ENCODE data around the gene ZNF750. TPM values are rescaled to one million over a fixed set of nuclear protein-coding genes. Genes with fewer than 3 reads are reported as not detected.

The ZNF750 gene
- total and polyA plus RNA-seq, 10 of the 15 experiments (the other 5 are each of a cell fraction or from before 2014, with no cell fraction given) = 0.06 TPM; not detected in 9

DNA sequence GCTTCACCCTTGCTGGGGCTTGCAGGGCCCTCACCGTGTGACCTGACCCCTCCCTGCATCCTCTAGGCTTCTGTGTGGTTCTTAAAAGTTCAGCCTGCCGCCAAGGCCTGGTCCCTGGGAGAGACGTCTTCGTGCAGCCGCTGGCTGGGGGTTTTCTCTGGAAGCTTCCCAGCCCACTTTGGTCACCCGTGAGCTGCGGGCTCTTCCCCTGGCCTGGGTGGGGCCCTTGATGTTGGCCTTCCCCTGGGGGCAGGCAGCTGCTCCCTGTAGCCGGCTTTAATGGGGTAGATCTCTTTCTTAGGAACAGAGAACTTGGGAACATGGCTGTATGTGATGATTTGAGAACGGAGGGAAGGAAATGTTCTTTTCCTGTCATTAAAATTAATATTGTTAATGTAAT is 32.7 kb downstream of the ZNF750 start:
- no peaks in the 10 kb centered on the region for H3K27me3 ChIP-seq (replicated peaks in 1 of 2; ENCODE audit: control insufficient read depth in 2 of 2, insufficient read depth in 2 of 2, low read length in 1 of 2)
- H3K79me2 ChIP-seq (ENCODE audit: control insufficient read depth, insufficient read depth, low read length) = no peaks in the 10 kb centered on the region
- WGBS (ENCODE audit: insufficient coverage, insufficient replicate concordance, low lambda C conversion rate, missing lambda C conversion rate) = 84% methylated on average over 9 of the region's 9 CpGs
- intact Hi-C loops (cut with micrococcal nuclease; ENCODE audit: unreplicated experiment) (no loop called here), in situ Hi-C loops (cut with MboI) (no loop called here)
- no peaks in the 10 kb centered on the region for H3K4me1 ChIP-seq (ENCODE audit: control insufficient read depth, insufficient read depth, low read length)
- ChIA-PET RAD21 (ENCODE audit: unreplicated experiment) (no interaction called here), SMC1A (ENCODE audit: uncharacterized antibody, unreplicated experiment) (no interaction called here), CTCF (no interaction called here), POLR2A (no interaction called here)
- no peak for FAIRE-seq
- DNase-seq (ENCODE audit: low read depth, low spot score) = no peak
- H3K9me3 ChIP-seq (replicated peaks; ENCODE audit: control insufficient read depth, insufficient read depth, low read length) = no peaks in the 10 kb centered on the region
- H3K36me3 ChIP-seq (ENCODE audit: control insufficient read depth in 2 of 2, insufficient read depth in 2 of 2, low read length in 1 of 2) = peaks cover 0 to 4% of the 10 kb centered on the region in 2 experiments; a peak in 2 of 4 replicates
- H3K27ac ChIP-seq (ENCODE audit: control insufficient read depth, insufficient read depth) = no peak overlapping the region
- no peak for ATAC-seq
- no peak overlapping the region for H2AFZ ChIP-seq (ENCODE audit: control insufficient read depth, low read depth, low read length)
- no peaks in the 10 kb centered on the region for H4K20me1 ChIP-seq (ENCODE audit: control insufficient read depth, insufficient read depth)
- H3K4me2 ChIP-seq (ENCODE audit: control insufficient read depth, insufficient read depth) = no peak overlapping the region
- TF ChIP-seq JUNB (IDR thresholded peaks at IDR 0.05) = no peak
- no peak for TF ChIP-seq NFXL1 (IDR thresholded peaks at IDR 0.05; ENCODE audit: borderline replicate concordance)
- TF ChIP-seq FOXK2 (IDR thresholded peaks at IDR 0.05) = no peak
- no peak for TF ChIP-seq BHLHE40 (IDR thresholded peaks at IDR 0.05; ENCODE audit: borderline replicate concordance in 1 of 2, low read depth in 2 of 2, low read length in 1 of 2)
- TF ChIP-seq, protein P1, sequence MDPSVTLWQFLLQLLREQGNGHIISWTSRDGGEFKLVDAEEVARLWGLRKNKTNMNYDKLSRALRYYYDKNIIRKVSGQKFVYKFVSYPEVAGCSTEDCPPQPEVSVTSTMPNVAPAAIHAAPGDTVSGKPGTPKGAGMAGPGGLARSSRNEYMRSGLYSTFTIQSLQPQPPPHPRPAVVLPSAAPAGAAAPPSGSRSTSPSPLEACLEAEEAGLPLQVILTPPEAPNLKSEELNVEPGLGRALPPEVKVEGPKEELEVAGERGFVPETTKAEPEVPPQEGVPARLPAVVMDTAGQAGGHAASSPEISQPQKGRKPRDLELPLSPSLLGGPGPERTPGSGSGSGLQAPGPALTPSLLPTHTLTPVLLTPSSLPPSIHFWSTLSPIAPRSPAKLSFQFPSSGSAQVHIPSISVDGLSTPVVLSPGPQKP (IDR thresholded peaks at IDR 0.05; ENCODE audit: low read depth, low read length) = no peak
- TF ChIP-seq RAD51 (IDR thresholded peaks at IDR 0.05) = no peak
- TF ChIP-seq MXI1 (IDR thresholded peaks at IDR 0.05; ENCODE audit: low read depth, low read length) = no peak
- no peak overlapping the region for H3K4me3 ChIP-seq
- BruUV-seq (replicated peaks) = no TSS peak
- H3K9ac ChIP-seq (ENCODE audit: control insufficient read depth, insufficient read depth, low read length) = no peak overlapping the region

DNA sequence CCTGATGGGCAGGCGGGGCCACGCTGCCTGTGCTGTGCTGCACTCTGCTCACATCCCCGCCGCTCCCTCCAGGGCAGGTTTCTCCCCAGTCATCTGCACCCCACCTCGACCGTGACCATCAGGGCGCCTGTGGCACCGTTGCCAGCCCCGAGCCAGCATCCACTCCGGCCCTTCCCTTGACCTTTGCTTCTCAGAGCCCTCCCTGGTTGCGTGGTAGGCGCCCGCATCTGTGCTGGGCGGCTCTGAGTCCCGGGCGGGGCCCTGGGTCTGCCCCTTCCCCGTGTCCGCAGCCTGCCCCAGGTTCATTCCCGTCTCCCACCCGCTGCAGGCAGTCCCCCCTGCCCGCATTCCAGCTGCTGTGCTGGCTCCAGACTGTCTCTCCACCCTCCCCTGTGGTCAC is 33.2 kb downstream of the ZNF750 start:
- intact Hi-C loops (cut with micrococcal nuclease; ENCODE audit: unreplicated experiment) = no loop called here
- Histone ChIP-seq H3K36me3 (ENCODE audit: control insufficient read depth in 2 of 2, insufficient read depth in 2 of 2, low read length in 1 of 2) (peaks cover 0 to 5% of the 10 kb centered on the region in 2 experiments; a peak in 2 of 4 replicates), H3K9me3 (replicated peaks; ENCODE audit: control insufficient read depth, insufficient read depth, low read length) (no peaks in the 10 kb centered on the region), H3K27ac (ENCODE audit: control insufficient read depth, insufficient read depth) (no peak overlapping the region), H4K20me1 (ENCODE audit: control insufficient read depth, insufficient read depth) (no peaks in the 10 kb centered on the region), H3K4me1 (ENCODE audit: control insufficient read depth, insufficient read depth, low read length) (no peaks in the 10 kb centered on the region), H3K4me3 (no peak overlapping the region), H2AFZ (ENCODE audit: control insufficient read depth, low read depth, low read length) (no peak overlapping the region), H3K27me3 (replicated peaks in 1 of 2; ENCODE audit: control insufficient read depth in 2 of 2, insufficient read depth in 2 of 2, low read length in 1 of 2) (no peaks in the 10 kb centered on the region), H3K4me2 (ENCODE audit: control insufficient read depth, insufficient read depth) (no peak overlapping the region), H3K9ac (ENCODE audit: control insufficient read depth, insufficient read depth, low read length) (no peak overlapping the region), H3K79me2 (ENCODE audit: control insufficient read depth, insufficient read depth, low read length) (no peaks in the 10 kb centered on the region)
- DNase-seq (ENCODE audit: low read depth, low spot score) (no peak), ATAC-seq (no peak), FAIRE-seq (no peak)
- in situ Hi-C loops (cut with MboI) = no loop called here
- ChIA-PET CTCF (no interaction called here), SMC1A (ENCODE audit: uncharacterized antibody, unreplicated experiment) (no interaction called here), RAD21 (ENCODE audit: unreplicated experiment) (no interaction called here), POLR2A (no interaction called here)
- TF ChIP-seq NFXL1 (IDR thresholded peaks at IDR 0.05; ENCODE audit: borderline replicate concordance) (no peak), CEBPB (IDR thresholded peaks at IDR 0.05; ENCODE audit: borderline replicate concordance in 1 of 2, low read depth in 2 of 2, low read length in 2 of 2) (no peak), SUPT20H (IDR thresholded peaks at IDR 0.05; ENCODE audit: borderline replicate concordance, control insufficient read depth, low read depth, low read length) (no peak), BMI1 (IDR thresholded peaks at IDR 0.05; ENCODE audit: borderline replicate concordance) (no peak), ZSCAN29 (IDR thresholded peaks at IDR 0.05) (no peak)
- TF ChIP-seq, protein P2, sequence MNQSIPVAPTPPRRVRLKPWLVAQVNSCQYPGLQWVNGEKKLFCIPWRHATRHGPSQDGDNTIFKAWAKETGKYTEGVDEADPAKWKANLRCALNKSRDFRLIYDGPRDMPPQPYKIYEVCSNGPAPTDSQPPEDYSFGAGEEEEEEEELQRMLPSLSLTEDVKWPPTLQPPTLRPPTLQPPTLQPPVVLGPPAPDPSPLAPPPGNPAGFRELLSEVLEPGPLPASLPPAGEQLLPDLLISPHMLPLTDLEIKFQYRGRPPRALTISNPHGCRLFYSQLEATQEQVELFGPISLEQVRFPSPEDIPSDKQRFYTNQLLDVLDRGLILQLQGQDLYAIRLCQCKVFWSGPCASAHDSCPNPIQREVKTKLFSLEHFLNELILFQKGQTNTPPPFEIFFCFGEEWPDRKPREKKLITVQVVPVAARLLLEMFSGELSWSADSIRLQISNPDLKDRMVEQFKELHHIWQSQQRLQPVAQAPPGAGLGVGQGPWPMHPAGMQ (IDR thresholded peaks at IDR 0.05; ENCODE audit: borderline replicate concordance) = no peak
- 95% methylated on average over 18 of the region's 21 CpGs for WGBS (ENCODE audit: insufficient coverage, insufficient replicate concordance, low lambda C conversion rate, missing lambda C conversion rate)
- BruUV-seq (replicated peaks) = no TSS peak
